GM23338 (cell line): ENCODE data around the gene GNG12. TPM values are rescaled to one million over a fixed set of nuclear protein-coding genes. Genes with fewer than 3 reads are reported as not detected.
A peak's percentile ranks its signal among the peaks of the same experiment; 100 is the strongest.
"Not testable (repeated sequence)": the region's sequence is repeated elsewhere in the genome, so short reads cannot be mapped to it uniquely, and the experiment has no call there.

Experiments used
- ATAC-seq: fragments of 200-7000 bp; cut with Tn5 transposase; 3 replicates; pipeline ENCODE4 v1.9.1; 2020
- DNase-seq: peaks from one replicate; pipeline ENCODE4 v3.0.0-alpha.2; 2015; ENCODE audit warnings: low spot score
- H2AFZ ChIP-seq: fragments of 200-600 bp; sonication (generic); 2 replicates; pipeline ENCODE4 v1.8.0; 2016; ENCODE audit warnings: antibody characterized with exemption, mild to moderate bottlenecking, moderate library complexity
- H3F3A ChIP-seq: fragments of 200-600 bp; sonication (generic); replicated peaks from 2 replicates; pipeline ENCODE4 v1.8.0; 2017; ENCODE audit warnings: antibody characterized with exemption, mixed run types, low read depth
- H3K27ac ChIP-seq: fragments of 200-600 bp; sonication (generic); 2 replicates; pipeline ENCODE4 v1.6.1; 2016; ENCODE audit warnings: low read depth
- H3K27me3 ChIP-seq: fragments of 200-600 bp; sonication (generic); 2 replicates; pipeline ENCODE4 v1.8.0; 2016; ENCODE audit warnings: mild to moderate bottlenecking, mixed run types, moderate library complexity; ENCODE audit not compliant: insufficient read depth
- H3K36me3 ChIP-seq: fragments of 200-600 bp; sonication (generic); 2 replicates; pipeline ENCODE4 v1.8.0; 2016; ENCODE audit warnings: mild to moderate bottlenecking; ENCODE audit not compliant: insufficient read depth
- H3K4me1 ChIP-seq: fragments of 200-600 bp; sonication (generic); 2 replicates; pipeline ENCODE4 v1.8.0; 2016; ENCODE audit warnings: mild to moderate bottlenecking, moderate library complexity; ENCODE audit not compliant: insufficient read depth
- H3K4me2 ChIP-seq: fragments of 200-600 bp; sonication (generic); 2 replicates; pipeline ENCODE4 v1.7.1; 2017; ENCODE audit warnings: mixed run types
- H3K4me3 ChIP-seq: fragments of 200-600 bp; sonication (generic); 2 replicates; pipeline ENCODE4 v1.6.1; 2016; ENCODE audit warnings: mixed run types
- H3K79me2 ChIP-seq: fragments of 200-600 bp; sonication (generic); replicated peaks from 2 replicates; pipeline ENCODE4 v1.8.0; 2017; ENCODE audit warnings: mild to moderate bottlenecking; ENCODE audit not compliant: insufficient read depth
- H3K9me2 ChIP-seq: fragments of 200-600 bp; sonication (generic); 2 replicates; pipeline ENCODE4 v1.8.0; 2017; ENCODE audit not compliant: insufficient read depth
- H4K20me1 ChIP-seq: fragments of 200-600 bp; sonication (generic); replicated peaks from 2 replicates; pipeline ENCODE4 v1.8.0; 2017; ENCODE audit warnings: mild to moderate bottlenecking; ENCODE audit not compliant: insufficient read depth
- H3K27ac Mint-ChIP-seq: 2 replicates; pipeline ENCODE4 v1.8.0; 2020; ENCODE audit warnings: inconsistent platforms, mild to moderate bottlenecking, moderate library complexity, mixed read lengths
- H3K27me3 Mint-ChIP-seq: 3 replicates; pipeline ENCODE4 v1.8.0; 2022; ENCODE audit warnings: low read depth, mild to moderate bottlenecking, moderate library complexity, mixed read lengths, inconsistent platforms; ENCODE audit not compliant: insufficient read depth, poor library complexity
- H3K36me3 Mint-ChIP-seq: 3 replicates; pipeline ENCODE4 v1.8.0; 2021; ENCODE audit warnings: low read depth, mild to moderate bottlenecking, inconsistent platforms, moderate library complexity, mixed read lengths
- H3K4me1 Mint-ChIP-seq: 3 replicates; pipeline ENCODE4 v1.8.0; 2020; ENCODE audit warnings: mild to moderate bottlenecking, inconsistent platforms, mixed read lengths
- H3K4me3 Mint-ChIP-seq: 3 replicates; pipeline ENCODE4 v1.8.0; 2021; ENCODE audit warnings: moderate library complexity, mild to moderate bottlenecking, inconsistent platforms, mixed read lengths
- H3K9me3 Mint-ChIP-seq: 3 replicates; pipeline ENCODE4 v1.8.0; 2020; ENCODE audit warnings: moderate library complexity, mild to moderate bottlenecking, inconsistent platforms, mixed read lengths
- CTCF ChIP-seq, 2 experiments: fragments of 200-600 bp in 1 of 2; sonication (generic) in 1 of 2; conservative IDR thresholded peaks; 2 replicates each; pipeline versions ENCODE4 v1.5.1 to v1.6.1; 2016 to 2017; ENCODE audit warnings: antibody characterized with exemption in 2 of 2, low read depth in 2 of 2, mild to moderate bottlenecking in 2 of 2, moderate library complexity in 1 of 2
- JUNB ChIP-seq: IDR thresholded peaks from one replicate; pipeline ENCODE4 v1.6.1; 2016; ENCODE audit warnings: antibody characterized with exemption; ENCODE audit not compliant: unreplicated experiment
- STAT1 ChIP-seq: IDR thresholded peaks from one replicate; pipeline ENCODE4 v1.6.1; 2016; ENCODE audit warnings: antibody characterized with exemption; ENCODE audit not compliant: unreplicated experiment
- ZNF331 ChIP-seq: fragments of 250-450 bp; sonication (Bioruptor Pico); IDR thresholded peaks from 2 replicates; pipeline ENCODE4 v1.5.0; 2020; ENCODE audit warnings: low read depth, mild to moderate bottlenecking, moderate library complexity
- ZNF462 ChIP-seq: fragments of 250-450 bp; sonication (Bioruptor Pico); IDR thresholded peaks from 2 replicates; pipeline ENCODE4 v1.5.0; 2020; ENCODE audit warnings: mild to moderate bottlenecking, moderate library complexity
- polyA plus RNA-seq: library from polyadenylated mRNA; unstranded; fragments of >200 nt; fragmentation: Nextera tagmentation; extraction: Ambion mirVana; gene quantifications from 2 replicates; pipeline ENCODE4 v1.2.1, GENCODE V29; 2016
- total RNA-seq: library from RNA; depleted of rRNA; stranded (reverse); fragments of >200 nt; shearing (Covaris generic); gene quantifications from 2 replicates; pipeline ENCODE4 v1.2.3, GENCODE V29; 2014

Gene GNG12
- total and polyA plus RNA-seq, 2 experiments from 2014 or later: 13.4 to 33.0 TPM

GRCh38 chr1:67731322-67731721 is 101.9 kb downstream of the GNG12 start:
- no peak for ATAC-seq
- TF ChIP-seq ZNF462 (CRISPR knock-in tag) (no peak), STAT1 (no peak), JUNB (no peak), ZNF331 (CRISPR knock-in tag) (no peak), CTCF (conservative IDR thresholded peaks at IDR 0.05; ENCODE audit: low read depth in 2 of 2) (no peak)
- no peak overlapping the region; the same call in 1 of the 2 replicates for H3K27ac Mint-ChIP-seq

GRCh38 chr1:67730312-67730711 is 103.0 kb downstream of the GNG12 start:
- H3K27ac Mint-ChIP-seq, H3K9me2 ChIP-seq, H3F3A ChIP-seq, H3K36me3 Mint-ChIP-seq, H3K79me2 ChIP-seq, H3K4me3 Mint-ChIP-seq, H3K27ac ChIP-seq, H3K36me3 ChIP-seq, H3K27me3 ChIP-seq, DNase-seq, H4K20me1 ChIP-seq, H3K4me1 ChIP-seq, H3K4me3 ChIP-seq, H3K9me3 Mint-ChIP-seq, H3K27me3 Mint-ChIP-seq, ATAC-seq, H2AFZ ChIP-seq, H3K4me2 ChIP-seq: not testable (repeated sequence)
- H3K4me1 Mint-ChIP-seq: peaks cover 17% of the 10 kb centered on the region

More at GRCh38 chr1:67731322-67731721, 101.9 kb downstream of the GNG12 start:
- 0 out of 2 replicates have a peak, but pooled peaks cover 3% of the 10 kb centered on the region for H3K9me2 ChIP-seq
- no peaks in the 10 kb centered on the region for H3K79me2 ChIP-seq
- Mint-ChIP-seq H3K36me3 (no peaks in the 10 kb centered on the region), H3K4me3 (no peak overlapping the region), H3K27me3 (no peaks in the 10 kb centered on the region), H3K4me1 (peaks cover 24% of the 10 kb centered on the region), H3K9me3 (no peaks in the 10 kb centered on the region)
- H3K4me2 ChIP-seq: no peak overlapping the region
- H3F3A ChIP-seq: no peaks in the 10 kb centered on the region
- no peaks in the 10 kb centered on the region for H4K20me1 ChIP-seq
- H2AFZ ChIP-seq: no peak overlapping the region
- H3K4me1 ChIP-seq: peaks cover 19% of the 10 kb centered on the region; the same call in 1 of the 2 replicates
- no peaks in the 10 kb centered on the region for H3K27me3 ChIP-seq
- no peaks in the 10 kb centered on the region for H3K36me3 ChIP-seq
- no peak overlapping the region for H3K4me3 ChIP-seq
- DNase-seq: no peak
- H3K27ac ChIP-seq: peak overlapping the region; percentile 72; the same call in 1 of the 2 replicates
